NK-92 treated with Interleukin-12 subunit alpha and Interleukin-12 subunit beta, amount 100 ng/mL, for 24 hours (cell line): ENCODE data around the gene IL7R.
"Not testable (repeated sequence)": the region's sequence is repeated elsewhere in the genome, so short reads cannot be mapped to it uniquely, and the experiment has no call there.

Source experiments
- DNase-seq: peaks from one replicate; lab custom pipeline; 2025; lab: John Stamatoyannopoulos, UW

Gene IL7R

DNA sequence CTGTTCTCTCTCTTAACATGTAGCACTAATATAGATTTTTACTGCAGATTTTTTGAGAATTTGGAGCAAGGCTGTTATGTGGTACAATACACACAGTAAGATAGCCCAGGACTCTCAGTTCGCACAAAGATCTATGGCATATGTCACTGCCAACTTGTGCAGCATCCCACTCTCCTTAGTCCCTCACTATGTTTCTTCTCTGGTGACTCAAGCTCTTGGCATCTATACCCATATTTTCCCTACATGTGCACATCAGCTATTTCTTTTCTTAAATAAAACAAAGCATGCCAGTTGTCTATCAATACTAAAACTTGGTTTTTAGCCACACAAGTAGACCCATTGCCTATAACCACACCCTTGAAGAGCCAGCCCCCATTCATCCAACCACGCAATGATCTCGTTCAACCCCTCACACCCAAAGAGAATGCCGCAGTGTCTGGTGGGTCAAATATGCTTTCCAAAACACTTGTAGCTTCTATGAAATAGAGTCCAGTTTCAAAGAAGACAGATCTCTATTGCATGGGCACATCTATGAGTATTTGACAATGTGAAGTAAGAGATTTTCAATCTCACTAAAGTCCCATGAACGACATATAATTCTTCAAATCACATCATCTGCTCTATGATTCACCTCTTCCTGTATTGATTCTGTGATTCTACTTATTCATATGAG lies 18.2 kb upstream of the IL7R start:
- DNase-seq: no peak

DNA sequence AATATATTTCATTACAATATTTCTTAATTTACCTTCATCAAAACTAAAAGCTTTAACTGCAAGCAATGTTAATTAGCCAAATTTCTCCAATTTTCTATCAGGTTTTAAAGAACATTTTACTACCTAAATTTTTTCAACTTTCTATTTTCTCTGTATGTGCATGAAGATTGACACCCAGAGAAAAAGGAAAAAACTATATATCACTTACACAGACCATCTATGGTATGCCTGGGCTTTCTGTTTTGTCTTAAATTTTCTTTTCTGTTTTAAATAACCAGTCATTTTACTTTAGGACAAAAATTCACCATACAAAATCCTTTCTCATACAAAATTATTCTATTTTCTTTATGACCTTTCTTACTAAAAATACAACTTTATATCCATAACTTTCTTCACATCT lies 13.8 kb upstream of the IL7R start:
- DNase-seq: no peak

DNA sequence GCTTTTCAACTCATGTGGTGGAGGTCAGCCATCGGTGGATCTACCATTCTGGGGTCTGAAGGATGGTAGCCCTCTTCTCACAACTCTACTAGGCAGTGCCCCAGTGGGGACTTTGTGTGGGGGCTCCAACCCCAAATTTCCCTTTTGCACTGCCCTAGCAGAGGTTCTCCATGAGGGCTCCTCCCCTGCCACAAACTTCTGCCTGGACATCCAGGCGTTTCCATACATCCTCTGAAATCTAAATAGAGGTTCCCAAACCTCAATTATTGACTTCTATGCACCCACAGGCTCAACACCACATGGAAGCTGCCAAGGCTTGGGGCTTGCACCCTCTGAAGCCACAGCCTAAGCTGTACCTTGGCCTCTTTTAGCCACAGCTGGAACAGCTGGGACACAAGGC lies 11.2 kb upstream of the IL7R start:
- DNase-seq: not testable (repeated sequence)

DNA sequence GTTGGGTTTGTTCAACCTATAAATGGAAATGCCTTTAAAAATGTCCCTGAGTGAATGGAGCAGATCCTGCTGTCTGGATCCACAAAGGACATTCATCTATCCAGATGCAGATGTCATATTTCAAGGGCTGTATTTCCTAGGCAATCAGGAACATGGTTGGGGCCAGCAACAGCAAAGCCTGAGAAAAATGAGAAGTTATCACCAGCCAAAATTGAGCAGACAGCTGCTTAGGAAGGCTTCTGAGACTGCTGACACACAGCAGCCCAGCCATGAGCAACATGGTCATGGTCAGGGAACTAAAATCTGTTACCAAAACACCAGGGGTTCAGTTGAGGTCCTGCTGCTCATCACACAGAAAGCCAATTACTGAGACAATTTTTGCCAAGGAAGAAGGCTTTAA lies 9.2 kb upstream of the IL7R start:
- no peak for DNase-seq

DNA sequence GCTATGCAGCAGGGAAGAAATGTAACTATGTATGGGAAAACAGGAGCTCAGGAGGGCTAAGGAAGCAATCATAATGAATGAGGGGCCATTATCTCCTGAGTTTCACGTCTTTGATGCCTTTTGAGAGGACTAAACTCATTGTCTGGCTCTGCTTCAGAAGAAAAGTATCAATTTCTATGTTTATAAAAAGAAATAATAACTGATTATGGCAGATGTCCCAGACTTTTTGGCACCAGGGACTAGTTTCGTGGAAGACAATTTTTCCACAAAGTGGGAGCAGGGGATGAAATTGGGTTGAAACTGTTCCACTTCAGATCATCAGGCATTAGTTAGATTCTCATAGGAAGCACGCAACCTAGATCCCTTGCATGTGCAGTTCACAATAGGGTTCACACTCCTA lies 8.7 kb upstream of the IL7R start:
- DNase-seq: no peak

DNA sequence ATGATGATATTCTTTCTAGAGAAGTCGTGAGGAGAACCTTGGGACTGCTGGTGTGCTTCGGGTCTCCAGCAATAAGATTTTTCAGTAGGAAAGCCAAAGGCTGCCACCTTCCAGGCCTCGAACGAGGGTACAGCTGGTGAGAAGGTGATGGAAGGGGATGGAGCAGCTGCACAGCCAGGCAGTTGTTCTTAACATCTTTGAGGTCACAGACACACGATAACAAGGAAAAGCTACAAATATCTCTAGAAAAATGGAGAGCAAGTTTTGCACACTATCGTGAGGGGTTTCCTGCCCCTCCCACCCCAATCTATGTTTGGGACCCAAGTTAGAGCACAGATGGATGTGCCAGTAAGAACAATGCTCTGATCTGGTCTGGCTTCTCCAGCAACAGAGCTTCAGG lies 6.8 kb upstream of the IL7R start:
- DNase-seq: no peak

DNA sequence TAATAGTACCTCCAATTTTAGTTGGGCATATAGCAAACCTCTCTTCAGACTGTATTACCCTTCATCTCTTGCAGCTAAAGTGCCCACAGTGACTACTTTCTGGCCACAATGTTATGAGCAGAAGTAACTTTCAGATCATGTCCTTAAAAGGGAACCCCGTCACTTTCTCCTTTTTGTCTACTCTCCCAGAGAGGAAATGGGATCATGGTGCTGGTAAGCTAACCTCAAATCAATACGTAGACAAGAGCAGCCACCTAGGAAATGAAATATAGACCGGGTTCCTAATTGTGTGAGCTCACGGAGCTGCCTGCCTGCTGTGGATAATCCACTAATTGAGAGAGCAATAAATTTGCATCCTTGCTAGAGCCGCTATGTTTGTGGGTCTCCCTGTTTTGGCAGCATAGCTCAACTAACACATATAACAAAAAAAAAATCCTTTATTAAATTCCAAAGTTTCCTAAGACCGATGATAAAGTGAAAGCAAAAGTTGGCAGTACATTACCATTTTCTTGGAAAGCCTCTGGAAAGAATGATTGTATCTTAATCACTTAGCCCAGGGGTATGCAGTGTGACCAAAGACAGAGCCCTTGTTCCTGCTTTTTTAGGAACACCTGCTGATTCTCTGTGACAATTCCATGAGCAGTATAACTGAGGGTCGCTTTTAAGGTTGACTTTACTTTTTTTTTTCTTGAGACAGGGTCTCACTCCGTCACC lies 5.6 kb upstream of the IL7R start:
- DNase-seq: no peak

DNA sequence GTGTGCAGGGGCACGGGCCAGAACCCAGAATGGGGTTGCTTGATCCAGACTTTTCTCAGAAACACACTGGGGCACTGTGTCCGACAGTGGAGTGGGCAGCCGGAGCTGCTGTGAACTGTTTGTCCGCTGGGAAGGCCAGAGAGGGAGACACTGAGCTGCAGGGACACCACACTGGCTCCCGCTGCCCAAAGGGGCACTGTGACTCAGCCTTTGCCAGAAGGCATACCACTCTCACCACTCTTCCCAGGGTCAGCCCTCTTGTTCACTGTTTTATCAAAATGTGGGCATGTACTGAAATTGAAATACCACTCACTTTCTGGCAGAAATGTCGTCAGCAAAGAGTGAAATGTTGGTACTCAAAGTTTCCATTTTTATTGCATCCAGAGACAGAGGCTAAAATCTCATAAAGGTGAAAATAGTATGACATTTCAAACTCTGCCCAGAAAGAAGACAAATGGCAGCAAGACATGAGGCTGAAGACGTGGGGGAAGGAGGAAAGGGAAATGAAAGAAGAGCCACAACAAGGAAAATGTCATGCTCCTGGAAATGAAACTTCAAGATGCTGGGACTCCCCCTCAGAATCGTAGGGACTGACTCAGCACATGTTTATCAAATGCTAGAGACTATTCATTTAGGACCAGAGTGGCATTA lies 4.5 kb upstream of the IL7R start:
- no peak for DNase-seq

DNA sequence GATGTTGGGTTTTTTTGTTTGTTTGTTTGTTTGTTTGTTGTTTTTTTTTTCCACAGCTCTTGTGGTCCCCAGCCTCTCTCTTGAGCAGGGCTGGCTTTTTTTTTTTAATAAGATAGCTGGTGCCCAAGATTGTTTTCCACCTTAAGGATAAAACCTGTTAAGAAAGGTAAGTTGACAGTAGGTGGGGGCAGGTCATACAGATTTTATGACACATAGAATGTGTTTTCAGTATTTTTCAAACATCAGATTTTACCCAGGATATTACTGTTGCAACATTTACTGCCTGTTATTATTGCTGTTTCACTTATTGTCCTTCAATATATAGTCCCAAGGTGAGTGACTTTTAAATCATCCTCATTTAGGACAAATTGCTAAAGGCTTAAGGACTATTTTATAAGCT lies 3.9 kb upstream of the IL7R start:
- DNase-seq: no peak

DNA sequence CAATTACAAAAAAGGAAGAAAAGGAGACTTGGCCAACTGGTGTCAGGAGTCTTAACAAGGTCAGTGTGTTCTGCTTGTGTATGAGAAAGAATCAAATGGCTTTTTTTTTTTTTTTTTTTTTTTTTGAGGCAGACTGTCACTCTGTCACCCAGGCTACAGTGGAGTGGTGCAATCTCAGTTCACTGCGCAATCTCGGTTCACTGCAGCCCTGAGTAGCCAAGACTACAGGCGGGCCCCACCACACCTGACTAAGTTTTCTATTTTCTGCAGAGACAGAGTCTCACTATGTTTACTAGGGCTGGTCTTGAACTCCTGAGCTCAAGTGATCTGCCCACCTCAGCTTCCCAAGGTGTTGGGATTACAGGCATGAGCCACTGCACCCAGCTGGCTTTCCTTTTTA lies 3.1 kb upstream of the IL7R start:
- no peak for DNase-seq

DNA sequence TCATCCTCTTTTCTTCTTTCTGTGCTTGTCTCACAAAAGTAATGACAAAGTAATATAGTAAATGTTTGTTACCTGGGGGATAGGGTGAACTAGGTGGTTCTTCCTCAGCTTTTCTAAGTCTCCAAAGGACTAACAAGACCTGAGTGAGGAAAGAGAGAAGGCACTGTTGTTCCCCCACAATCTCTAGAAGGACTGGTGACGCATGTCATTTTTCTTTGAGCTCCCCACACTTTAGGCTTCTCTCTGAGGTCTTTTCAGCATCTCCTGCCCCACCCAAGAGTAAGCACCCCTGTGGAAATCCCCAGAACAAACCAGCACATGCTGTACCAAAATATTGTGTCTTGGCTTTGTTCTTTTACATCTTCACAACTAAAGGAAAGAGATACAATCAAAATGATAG lies 2.4 kb upstream of the IL7R start:
- no peak for DNase-seq

DNA sequence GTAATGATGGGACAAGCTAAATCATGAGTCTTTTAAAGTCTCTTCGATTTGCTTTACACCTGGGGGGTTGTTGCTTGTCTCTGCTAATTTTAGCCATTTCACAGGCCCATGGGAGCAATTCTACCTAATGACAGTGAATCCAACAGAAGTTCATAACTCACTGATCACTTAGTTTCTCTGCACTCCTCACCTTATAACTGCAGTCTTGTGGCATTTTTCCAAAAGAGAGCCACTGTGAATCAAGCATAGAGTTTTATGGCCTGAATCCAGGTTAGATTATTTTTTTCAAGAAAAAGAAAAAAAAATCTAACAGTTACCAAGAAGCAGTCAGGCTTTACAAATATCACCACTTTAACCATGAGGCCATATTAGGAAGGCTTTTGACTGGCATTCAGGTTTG lies 1.5 kb upstream of the IL7R start:
- no peak for DNase-seq

DNA sequence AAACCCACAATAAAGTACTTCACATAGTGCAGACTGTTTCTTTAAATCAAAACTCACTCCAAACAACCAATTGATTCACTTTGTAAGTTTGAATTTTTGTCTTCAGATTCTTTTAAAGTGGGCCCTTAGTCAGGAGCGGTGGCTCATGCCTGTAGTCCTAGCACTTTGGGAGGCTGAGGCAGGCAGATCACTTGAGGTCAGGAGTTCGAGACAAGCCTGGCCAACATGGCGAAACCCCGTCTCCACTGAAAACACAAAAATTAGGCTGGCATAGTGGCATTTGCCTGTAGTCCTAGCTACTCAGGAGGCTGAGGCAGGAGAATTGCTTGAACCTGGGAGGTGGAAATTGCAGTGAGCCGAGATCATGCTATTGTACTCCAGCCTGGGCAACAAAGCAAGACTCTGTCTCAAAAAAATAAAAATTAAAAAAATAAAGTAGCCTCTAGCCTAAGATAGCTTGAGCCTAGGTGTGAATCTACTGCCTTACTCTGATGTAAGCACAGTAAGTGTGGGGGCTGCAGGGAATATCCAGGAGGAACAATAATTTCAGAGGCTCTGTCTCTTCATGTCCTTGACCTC lies 416 bp upstream of the IL7R start:
- DNase-seq: not testable (repeated sequence)

DNA sequence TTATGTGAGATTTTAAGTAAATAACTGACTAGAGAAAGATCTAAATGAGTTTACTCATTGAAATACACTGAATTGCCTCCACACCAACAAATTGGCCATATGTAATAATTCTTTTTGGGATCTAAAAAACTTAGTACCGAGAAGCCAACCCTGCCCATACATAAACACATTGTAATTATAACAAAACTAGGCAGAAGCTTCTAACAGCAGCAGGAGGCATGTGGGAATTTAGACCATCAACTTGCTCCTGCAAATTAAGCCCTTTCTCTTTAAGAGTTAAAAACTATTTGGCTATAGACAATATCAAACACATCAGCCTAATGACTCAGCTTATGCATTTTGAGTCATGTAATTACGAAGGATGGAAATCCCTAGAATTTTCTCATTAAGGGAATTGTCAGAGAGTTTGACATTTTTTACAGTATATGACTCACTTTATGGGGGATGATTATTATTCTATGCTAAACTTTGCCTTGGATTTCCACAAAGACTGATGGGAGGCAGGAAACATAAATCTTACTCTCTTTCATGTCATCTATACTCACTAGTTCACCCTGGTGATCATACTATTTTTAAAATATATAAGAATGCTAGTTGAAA lies 1.0 kb downstream of the IL7R start:
- no peak for DNase-seq

DNA sequence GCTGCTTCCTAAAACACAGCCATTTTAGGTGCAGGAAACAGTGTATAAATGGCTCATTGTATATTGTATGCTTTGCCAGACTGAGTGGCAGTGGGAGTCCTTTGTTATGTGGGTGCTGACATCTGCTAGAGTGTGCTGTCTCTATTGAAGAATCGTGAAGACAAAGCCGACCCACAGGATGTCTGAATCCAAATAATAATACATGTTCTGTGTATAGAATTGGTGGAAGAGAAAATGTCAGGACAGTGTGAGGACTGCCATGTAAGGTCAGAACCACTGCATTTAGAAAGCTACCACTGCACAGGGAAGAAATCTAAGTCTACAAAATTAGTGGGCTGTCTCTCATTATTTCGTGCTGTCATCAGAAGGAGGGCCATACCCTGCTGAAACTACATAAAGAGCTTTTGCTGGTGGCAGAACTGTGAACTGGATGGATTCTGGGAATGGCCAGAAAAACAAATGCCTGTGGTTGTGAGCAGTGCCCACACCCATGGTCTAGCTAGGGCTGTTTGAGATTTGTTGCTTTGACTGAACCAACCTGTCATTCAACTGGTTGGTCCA lies 2.5 kb downstream of the IL7R start:
- DNase-seq: no peak

DNA sequence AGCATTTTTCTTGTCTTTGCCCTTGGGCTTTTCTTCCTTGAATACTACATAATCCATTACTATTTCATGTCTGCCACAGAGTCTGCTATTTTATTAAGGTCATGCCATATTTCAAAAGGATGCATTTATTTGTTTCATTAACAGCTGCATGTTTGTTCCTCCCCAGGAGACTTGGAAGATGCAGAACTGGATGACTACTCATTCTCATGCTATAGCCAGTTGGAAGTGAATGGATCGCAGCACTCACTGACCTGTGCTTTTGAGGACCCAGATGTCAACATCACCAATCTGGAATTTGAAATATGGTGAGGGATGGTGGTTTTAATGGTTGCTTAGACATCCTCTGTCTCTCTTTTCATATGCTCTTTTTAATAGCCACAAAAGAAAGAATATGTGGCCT lies 4.0 kb downstream of the IL7R start:
- DNase-seq: no peak

DNA sequence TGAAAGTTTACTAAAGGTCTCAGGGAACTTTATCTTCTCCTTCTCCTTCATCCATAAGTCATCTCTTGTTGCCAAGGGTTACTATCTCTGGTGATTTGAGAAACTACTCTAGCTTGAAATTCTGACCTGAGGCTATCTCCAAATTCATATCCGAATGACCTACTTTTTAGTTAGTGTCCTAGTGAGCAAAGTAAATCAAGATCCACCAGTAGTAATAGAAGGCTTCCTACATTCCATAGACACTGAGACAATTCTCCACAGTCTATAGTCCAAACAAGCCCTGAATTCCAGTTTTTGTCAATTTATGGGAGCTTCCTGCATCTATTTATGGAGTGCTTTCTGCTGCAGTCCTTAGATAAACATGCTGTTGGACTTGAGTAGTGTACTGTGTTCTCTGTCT lies 5.0 kb downstream of the IL7R start:
- DNase-seq: no peak

DNA sequence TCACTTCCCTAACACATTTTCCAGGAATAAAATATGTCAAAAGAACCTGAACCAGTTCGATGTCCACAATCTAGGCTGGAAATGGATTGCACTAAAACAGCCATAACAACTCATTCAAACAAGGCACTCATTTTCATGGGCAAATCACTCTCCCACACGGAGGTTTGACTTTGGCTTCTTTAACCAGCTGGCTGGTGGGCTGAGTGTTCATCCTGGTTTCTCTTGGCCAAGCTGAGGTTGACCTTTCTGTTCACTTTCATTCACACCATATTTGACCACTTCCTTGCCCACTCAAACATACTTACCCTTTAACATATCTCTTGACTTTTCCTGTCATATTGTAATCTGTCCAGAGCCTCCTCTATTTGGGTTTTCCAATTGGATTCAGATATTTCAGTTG lies 5.4 kb downstream of the IL7R start:
- no peak for DNase-seq

DNA sequence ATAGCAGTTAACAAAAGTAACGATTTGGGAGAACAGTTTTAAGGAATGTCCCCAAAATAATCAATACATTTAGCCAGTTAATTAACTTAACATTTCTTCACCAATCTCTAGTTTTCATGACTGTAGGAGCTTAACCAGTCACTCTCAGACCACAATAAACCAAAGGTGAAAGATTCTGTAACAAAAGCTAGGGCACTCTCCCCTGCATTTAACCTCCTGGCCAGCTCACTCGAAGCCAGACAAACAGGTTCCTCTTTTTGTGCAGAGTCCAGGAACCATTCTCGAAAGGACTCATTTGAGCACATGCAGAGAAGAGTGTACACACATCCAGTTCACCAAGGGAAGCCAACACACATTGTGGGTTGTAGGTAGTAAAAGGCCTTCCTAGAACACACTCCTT lies 6.5 kb downstream of the IL7R start:
- DNase-seq: no peak

DNA sequence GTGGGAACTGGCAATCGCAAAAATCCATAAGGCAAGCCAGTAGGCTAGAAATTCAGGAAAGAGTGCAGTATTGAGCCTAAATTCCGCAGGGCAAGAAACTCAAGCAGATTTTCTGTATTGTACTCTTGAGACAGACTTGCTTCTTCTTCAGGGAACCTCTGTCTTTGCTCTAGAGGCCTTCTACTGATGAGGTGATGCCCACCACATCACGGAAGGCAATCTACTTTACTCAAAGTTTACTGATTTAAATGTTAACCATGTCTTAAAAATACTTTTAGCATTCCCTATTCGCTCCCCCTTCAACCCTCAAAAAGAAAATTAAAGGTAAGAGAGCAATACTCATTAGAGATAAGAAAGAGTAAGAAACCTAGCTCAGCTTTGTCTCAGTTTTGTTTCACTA lies 11.3 kb downstream of the IL7R start:
- no peak for DNase-seq

DNA sequence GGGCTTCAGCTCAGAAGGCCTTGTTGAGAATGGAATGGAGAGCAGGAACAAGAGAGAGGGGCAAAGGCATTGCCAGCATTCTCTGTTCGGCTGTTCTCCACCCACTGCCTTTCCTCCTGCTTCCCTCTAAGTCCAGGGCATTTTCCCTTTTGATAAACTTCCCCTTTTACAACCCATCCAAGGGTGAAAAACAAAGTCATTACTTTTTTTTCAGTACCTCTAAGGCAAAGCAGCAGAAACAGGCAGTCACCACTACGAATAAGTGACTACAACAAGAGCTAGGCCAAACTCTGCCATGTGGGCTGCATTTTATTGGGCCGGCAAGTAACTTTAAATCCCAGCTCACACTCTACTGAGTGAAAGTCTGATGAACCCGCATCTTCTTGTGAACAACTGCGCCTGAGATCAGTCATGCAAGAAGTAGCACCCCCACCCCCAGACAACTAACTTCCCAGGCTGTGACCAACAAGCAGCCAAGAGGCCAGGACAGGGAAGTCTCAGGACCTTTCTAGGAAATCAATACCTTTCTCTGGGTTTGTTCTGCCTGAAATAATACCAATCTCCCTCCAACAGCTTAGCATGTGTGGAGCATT lies 13.1 kb downstream of the IL7R start:
- no peak for DNase-seq

DNA sequence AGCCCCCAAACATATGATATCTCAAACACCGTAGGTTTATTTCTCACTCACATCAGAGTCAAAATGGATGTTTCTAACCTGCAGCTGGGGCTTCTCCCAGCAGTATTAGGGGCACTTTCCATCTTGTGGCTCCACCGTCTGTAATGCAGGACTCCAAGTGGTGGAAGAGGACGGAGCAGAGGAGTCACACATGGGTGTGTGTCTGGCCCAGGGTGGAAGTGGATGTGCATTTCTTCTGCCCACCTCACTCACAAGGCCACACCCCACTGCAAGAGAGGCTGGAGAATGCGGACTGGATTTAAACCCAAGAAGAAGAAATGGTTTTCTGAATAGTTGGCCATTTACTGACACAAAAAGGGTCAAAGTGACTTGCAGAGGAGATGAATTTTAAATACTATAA lies 13.9 kb downstream of the IL7R start:
- DNase-seq: no peak
